ENCODE results near the gene IFNK. TPM values are rescaled to one million over a fixed set of nuclear protein-coding genes. Genes with fewer than 3 reads are reported as not detected.
A peak's percentile ranks its signal among the peaks of the same experiment; 100 is the strongest.

Gene IFNK
- total and polyA plus RNA-seq, 4 donors = not detected

- no peaks in the 10 kb centered on the region for H3K9me3 ChIP-seq (ENCODE audit: control insufficient read depth in 4 of 4, low read length in 3 of 4)
- H3K27ac ChIP-seq (ENCODE audit: low read depth in 1 of 2, low read length in 2 of 2) = no peak overlapping the region
- TF ChIP-seq RAD21 (IDR thresholded peaks at IDR 0.05) (no peak), YY1 (IDR thresholded peaks at IDR 0.05) (no peak), RXRA (IDR thresholded peaks at IDR 0.05) (no peak), JUND (IDR thresholded peaks at IDR 0.05) (no peak)
- WGBS = 73% methylated on average over 8 of the region's 8 CpGs
- peak overlapping the region in 1 of 3 donors; percentile 78 for H3K4me3 ChIP-seq (ENCODE audit: low read depth in 1 of 3, low read length in 3 of 3)
- no peak overlapping the region for H3K9ac ChIP-seq (ENCODE audit: low read depth in 1 of 2, low read length in 2 of 2)
- no peak for DNase-seq (ENCODE audit: low spot score)
- H3K4me1 ChIP-seq (ENCODE audit: control insufficient read depth in 4 of 4, insufficient read depth in 4 of 4, low read length in 3 of 4) = peaks cover 3 to 23% (median 11%) of the 10 kb centered on the region in 4 donors
- no peaks in the 10 kb centered on the region for H3K36me3 ChIP-seq (ENCODE audit: control insufficient read depth in 4 of 4, insufficient read depth in 3 of 4, low read depth in 1 of 4, low read length in 3 of 4)
- no peaks in the 10 kb centered on the region for H3K27me3 ChIP-seq (ENCODE audit: control insufficient read depth in 4 of 4, insufficient read depth in 4 of 4, low read length in 3 of 4)
Measured at GRCh38 chr9:27527702-27528075, 3.6 kb downstream of the IFNK start.

DNA sequence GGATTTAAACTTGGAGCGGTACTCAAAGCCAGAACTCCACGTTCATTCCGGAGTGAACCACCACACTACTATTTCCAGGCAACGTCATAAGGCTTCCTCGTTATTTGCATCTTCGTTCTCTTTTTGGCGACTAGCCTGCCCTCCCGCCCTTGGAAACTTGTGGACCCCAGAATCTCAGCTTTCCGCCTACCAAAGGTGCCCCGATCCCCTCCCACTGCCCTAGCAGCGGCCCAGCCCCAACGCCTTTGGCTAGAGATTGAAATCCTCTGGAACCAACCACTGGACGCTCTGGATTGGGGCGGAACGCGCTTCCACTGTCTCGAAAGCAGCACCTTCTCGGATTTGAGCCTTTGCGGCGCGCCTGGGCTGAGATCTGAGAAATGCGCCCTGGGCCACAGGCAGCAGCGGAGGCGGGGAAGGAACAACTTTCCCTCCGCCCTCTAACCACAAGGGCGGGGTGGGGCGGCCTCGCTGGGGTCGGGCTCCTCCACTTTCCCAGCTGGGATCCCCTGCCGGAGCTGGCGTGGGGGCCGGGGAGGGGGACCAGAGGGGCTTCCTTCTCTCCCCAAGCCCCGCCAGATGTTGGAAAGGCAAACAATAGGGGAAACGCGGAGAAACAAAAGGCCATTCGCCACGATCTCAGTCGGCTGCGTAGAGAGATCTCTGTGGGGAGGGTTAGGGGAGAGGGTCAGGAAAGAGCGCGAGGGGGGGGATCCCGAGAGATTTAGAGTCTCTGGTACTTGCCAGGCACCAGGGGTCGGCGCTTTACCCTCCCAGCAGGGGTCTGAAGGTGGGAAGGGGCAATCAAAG lies 4.2 kb downstream of the IFNK start:
- TF ChIP-seq HNF4G (IDR thresholded peaks at IDR 0.05) (no peak), GABPA (IDR thresholded peaks at IDR 0.05 in 1 of 2, conservative IDR thresholded peaks at IDR 0.05 in 1 of 2) (no peak), RXRA (IDR thresholded peaks at IDR 0.05) (no peak)
- TF ChIP-seq, protein P1, sequence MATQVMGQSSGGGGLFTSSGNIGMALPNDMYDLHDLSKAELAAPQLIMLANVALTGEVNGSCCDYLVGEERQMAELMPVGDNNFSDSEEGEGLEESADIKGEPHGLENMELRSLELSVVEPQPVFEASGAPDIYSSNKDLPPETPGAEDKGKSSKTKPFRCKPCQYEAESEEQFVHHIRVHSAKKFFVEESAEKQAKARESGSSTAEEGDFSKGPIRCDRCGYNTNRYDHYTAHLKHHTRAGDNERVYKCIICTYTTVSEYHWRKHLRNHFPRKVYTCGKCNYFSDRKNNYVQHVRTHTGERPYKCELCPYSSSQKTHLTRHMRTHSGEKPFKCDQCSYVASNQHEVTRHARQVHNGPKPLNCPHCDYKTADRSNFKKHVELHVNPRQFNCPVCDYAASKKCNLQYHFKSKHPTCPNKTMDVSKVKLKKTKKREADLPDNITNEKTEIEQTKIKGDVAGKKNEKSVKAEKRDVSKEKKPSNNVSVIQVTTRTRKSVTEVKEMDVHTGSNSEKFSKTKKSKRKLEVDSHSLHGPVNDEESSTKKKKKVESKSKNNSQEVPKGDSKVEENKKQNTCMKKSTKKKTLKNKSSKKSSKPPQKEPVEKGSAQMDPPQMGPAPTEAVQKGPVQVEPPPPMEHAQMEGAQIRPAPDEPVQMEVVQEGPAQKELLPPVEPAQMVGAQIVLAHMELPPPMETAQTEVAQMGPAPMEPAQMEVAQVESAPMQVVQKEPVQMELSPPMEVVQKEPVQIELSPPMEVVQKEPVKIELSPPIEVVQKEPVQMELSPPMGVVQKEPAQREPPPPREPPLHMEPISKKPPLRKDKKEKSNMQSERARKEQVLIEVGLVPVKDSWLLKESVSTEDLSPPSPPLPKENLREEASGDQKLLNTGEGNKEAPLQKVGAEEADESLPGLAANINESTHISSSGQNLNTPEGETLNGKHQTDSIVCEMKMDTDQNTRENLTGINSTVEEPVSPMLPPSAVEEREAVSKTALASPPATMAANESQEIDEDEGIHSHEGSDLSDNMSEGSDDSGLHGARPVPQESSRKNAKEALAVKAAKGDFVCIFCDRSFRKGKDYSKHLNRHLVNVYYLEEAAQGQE (IDR thresholded peaks at IDR 0.05) = no peak
- TF ChIP-seq, protein P2, sequence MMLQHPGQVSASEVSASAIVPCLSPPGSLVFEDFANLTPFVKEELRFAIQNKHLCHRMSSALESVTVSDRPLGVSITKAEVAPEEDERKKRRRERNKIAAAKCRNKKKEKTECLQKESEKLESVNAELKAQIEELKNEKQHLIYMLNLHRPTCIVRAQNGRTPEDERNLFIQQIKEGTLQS (IDR thresholded peaks at IDR 0.05) = no peak
- Histone ChIP-seq H3K27me3 (ENCODE audit: control insufficient read depth in 4 of 4, insufficient read depth in 4 of 4, low read length in 3 of 4) (no peaks in the 10 kb centered on the region), H3K9me3 (ENCODE audit: control insufficient read depth in 4 of 4, low read length in 3 of 4) (no peaks in the 10 kb centered on the region), H3K4me1 (ENCODE audit: control insufficient read depth in 4 of 4, insufficient read depth in 4 of 4, low read length in 3 of 4) (peaks cover 3 to 23% (median 11%) of the 10 kb centered on the region in 4 donors), H3K4me3 (ENCODE audit: low read depth in 1 of 3, low read length in 3 of 3) (peak overlapping the region; percentile 65 to 78 (median 73)), H3K36me3 (ENCODE audit: control insufficient read depth in 4 of 4, insufficient read depth in 3 of 4, low read depth in 1 of 4, low read length in 3 of 4) (no peaks in the 10 kb centered on the region), H3K9ac (ENCODE audit: low read depth in 1 of 2, low read length in 2 of 2) (peak overlapping the region; percentile 67 to 77), H3K27ac (ENCODE audit: low read depth in 1 of 2, low read length in 2 of 2) (peak overlapping the region; percentile 37 to 64)
- DNase-seq (ENCODE audit: low spot score) = peak; percentile 56
- 18% methylated on average over 44 of the region's 44 CpGs for WGBS

DNA sequence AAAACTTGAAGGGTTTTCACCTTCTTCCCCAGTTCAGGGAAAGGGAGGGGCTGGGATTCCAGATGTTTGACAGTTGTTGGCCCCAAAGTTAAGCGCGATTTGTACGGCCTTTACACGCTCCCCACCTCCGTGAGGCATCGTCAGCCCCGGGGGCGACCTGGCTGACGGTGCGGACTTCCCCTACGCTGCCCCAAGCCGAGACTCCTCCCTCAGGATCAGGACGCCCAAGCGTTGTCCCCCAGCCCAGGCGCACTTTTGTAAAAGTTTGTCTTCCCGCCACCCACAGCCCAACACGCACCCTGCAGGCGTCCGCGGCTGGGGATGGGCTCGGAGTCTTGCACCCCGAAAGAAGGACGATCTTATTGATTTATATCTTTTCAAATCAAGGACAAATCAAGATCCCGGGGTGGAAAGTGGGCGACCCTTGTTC lies 4.8 kb downstream of the IFNK start:
- peak overlapping the region; percentile 67 to 77 for H3K9ac ChIP-seq (ENCODE audit: low read depth in 1 of 2, low read length in 2 of 2)
- no peaks in the 10 kb centered on the region for H3K27me3 ChIP-seq (ENCODE audit: control insufficient read depth in 4 of 4, insufficient read depth in 4 of 4, low read length in 3 of 4)
- no peaks in the 10 kb centered on the region for H3K9me3 ChIP-seq (ENCODE audit: control insufficient read depth in 4 of 4, low read length in 3 of 4)
- under 1% methylated on average over 25 of the region's 25 CpGs for WGBS
- peak; percentile 43 for DNase-seq (ENCODE audit: low spot score)
- no peaks in the 10 kb centered on the region for H3K36me3 ChIP-seq (ENCODE audit: control insufficient read depth in 4 of 4, insufficient read depth in 3 of 4, low read depth in 1 of 4, low read length in 3 of 4)
- H3K4me3 ChIP-seq (ENCODE audit: low read depth in 1 of 3, low read length in 3 of 3) = peak overlapping the region; percentile 65 to 78 (median 73)
- peak overlapping the region; percentile 37 to 64 for H3K27ac ChIP-seq (ENCODE audit: low read depth in 1 of 2, low read length in 2 of 2)
- peaks cover 3 to 23% (median 11%) of the 10 kb centered on the region in 4 donors for H3K4me1 ChIP-seq (ENCODE audit: control insufficient read depth in 4 of 4, insufficient read depth in 4 of 4, low read length in 3 of 4)
- no peak for TF ChIP-seq SP1 (IDR thresholded peaks at IDR 0.05)
- TF ChIP-seq, protein P2 (IDR thresholded peaks at IDR 0.05) = no peak
- TF ChIP-seq, protein P3, sequence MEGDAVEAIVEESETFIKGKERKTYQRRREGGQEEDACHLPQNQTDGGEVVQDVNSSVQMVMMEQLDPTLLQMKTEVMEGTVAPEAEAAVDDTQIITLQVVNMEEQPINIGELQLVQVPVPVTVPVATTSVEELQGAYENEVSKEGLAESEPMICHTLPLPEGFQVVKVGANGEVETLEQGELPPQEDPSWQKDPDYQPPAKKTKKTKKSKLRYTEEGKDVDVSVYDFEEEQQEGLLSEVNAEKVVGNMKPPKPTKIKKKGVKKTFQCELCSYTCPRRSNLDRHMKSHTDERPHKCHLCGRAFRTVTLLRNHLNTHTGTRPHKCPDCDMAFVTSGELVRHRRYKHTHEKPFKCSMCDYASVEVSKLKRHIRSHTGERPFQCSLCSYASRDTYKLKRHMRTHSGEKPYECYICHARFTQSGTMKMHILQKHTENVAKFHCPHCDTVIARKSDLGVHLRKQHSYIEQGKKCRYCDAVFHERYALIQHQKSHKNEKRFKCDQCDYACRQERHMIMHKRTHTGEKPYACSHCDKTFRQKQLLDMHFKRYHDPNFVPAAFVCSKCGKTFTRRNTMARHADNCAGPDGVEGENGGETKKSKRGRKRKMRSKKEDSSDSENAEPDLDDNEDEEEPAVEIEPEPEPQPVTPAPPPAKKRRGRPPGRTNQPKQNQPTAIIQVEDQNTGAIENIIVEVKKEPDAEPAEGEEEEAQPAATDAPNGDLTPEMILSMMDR (IDR thresholded peaks at IDR 0.05; ENCODE audit: low read depth, low read length, missing input control) = no peak
- TF ChIP-seq EGR1 (IDR thresholded peaks at IDR 0.05; ENCODE audit: low read depth in 2 of 2) = no peak
- TF ChIP-seq HNF4G (IDR thresholded peaks at IDR 0.05) = no peak
- no peak for TF ChIP-seq ZBTB33 (IDR thresholded peaks at IDR 0.05)
- no peak for TF ChIP-seq GABPA (IDR thresholded peaks at IDR 0.05 in 1 of 2, conservative IDR thresholded peaks at IDR 0.05 in 1 of 2)
- TF ChIP-seq MAX (IDR thresholded peaks at IDR 0.05) = no peak
- TF ChIP-seq JUND (IDR thresholded peaks at IDR 0.05) = no peak
- TF ChIP-seq RXRA (IDR thresholded peaks at IDR 0.05) = no peak
- no peak for TF ChIP-seq TAF1 (conservative IDR thresholded peaks at IDR 0.05)
